ENCODE measurements around the gene QPCT. TPM values are rescaled to one million over a fixed set of nuclear protein-coding genes. Genes with fewer than 3 reads are reported as not detected.
"Not testable (repeated sequence)": the region's sequence is repeated elsewhere in the genome, so short reads cannot be mapped to it uniquely, and the experiment has no call there.

QPCT gene
- total RNA-seq: 0.16 to 0.45 TPM (median 0.36 TPM) in 3 replicates

DNA sequence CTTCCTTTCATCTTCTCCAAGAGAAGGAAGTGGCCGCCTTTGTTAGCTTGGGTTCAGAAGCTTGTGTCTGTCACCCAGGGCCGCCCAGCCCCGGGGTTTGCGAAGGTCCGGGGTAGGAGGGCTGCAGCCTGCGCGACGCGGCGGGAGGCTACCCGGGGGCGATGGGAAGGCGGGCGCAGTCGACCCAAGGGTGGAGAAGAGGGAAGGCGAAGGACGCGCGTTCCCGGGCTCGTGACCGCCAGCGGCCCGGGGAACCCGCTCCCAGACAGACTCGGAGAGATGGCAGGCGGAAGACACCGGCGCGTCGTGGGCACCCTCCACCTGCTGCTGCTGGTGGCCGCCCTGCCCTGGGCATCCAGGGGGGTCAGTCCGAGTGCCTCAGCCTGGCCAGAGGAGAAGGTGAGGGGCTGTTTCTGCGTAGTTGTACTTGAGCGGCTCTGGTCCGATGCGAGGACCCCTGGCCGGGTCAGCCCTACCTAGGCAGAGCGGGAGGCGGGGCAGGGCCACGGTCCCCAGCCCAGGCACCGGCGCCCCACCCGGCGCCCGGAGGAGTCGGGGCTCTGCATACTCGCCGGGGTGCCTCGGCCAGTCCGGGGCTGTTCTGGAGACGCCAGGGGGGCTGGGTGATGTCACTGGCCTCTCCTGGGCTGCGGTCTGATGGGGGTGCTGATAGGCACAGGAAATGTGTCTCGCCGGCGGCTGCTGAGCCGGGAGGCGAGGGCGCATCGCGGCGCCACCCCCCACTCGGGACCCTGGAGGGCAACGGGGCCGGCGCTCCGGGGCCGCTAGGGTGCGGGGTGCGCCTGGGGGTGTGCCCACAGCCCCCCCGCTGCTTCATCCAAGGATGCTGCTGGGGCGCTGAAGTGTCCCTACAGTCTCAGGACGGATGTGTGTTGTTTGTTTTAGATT lies at the start of gene QPCT:
Gene QPCT (plus strand): TSS at position 178 of the 909 bp plus-strand sequence. CDS start 102 bp downstream, at position 280.
- Mint-ChIP-seq H3K27me3 (ENCODE audit: low read depth) (no peaks in the 10 kb centered on the region), H3K4me1 (peaks cover 19% of the 10 kb centered on the region), H3K27ac (peak within 1 kb of the TSS; percentile 11), H3K4me3 (no peak within 1 kb of the TSS), H3K36me3 (no peaks in the 10 kb centered on the region), H3K9me3 (no peaks in the 10 kb centered on the region)
- no peak for DNase-seq (ENCODE audit: low spot score in 2 of 2, unreplicated experiment in 2 of 2)
- TF ChIP-seq, protein P1, sequence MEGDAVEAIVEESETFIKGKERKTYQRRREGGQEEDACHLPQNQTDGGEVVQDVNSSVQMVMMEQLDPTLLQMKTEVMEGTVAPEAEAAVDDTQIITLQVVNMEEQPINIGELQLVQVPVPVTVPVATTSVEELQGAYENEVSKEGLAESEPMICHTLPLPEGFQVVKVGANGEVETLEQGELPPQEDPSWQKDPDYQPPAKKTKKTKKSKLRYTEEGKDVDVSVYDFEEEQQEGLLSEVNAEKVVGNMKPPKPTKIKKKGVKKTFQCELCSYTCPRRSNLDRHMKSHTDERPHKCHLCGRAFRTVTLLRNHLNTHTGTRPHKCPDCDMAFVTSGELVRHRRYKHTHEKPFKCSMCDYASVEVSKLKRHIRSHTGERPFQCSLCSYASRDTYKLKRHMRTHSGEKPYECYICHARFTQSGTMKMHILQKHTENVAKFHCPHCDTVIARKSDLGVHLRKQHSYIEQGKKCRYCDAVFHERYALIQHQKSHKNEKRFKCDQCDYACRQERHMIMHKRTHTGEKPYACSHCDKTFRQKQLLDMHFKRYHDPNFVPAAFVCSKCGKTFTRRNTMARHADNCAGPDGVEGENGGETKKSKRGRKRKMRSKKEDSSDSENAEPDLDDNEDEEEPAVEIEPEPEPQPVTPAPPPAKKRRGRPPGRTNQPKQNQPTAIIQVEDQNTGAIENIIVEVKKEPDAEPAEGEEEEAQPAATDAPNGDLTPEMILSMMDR (IDR thresholded peaks at IDR 0.05; ENCODE audit: unreplicated experiment): no peak

DNA sequence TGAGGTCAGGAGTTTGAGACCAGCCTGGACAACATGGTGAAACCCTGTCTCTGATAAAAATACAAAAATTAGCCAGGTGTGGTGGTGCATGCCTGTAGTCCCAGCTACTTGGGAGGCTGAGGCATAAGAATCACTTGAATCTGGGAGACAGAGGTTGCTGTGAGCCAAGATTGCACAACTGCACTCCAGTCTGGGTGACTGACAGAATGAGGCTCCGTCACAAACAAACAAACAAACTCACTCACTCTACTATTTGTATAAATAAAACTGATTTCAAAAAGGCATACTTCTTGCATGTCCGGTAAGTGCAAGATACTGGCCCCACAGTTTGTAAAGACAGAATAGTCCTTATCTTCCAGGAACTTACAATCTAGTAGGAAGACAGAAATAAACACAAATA lies 49.6 kb upstream of the QPCT start:
- peaks cover 27% of the 10 kb centered on the region for H3K36me3 Mint-ChIP-seq
- H3K9me3 Mint-ChIP-seq; H3K27me3 Mint-ChIP-seq (ENCODE audit: low read depth); DNase-seq (ENCODE audit: low spot score in 2 of 2, unreplicated experiment in 2 of 2); H3K4me3 Mint-ChIP-seq; H3K27ac Mint-ChIP-seq; H3K4me1 Mint-ChIP-seq: not testable (repeated sequence)

DNA sequence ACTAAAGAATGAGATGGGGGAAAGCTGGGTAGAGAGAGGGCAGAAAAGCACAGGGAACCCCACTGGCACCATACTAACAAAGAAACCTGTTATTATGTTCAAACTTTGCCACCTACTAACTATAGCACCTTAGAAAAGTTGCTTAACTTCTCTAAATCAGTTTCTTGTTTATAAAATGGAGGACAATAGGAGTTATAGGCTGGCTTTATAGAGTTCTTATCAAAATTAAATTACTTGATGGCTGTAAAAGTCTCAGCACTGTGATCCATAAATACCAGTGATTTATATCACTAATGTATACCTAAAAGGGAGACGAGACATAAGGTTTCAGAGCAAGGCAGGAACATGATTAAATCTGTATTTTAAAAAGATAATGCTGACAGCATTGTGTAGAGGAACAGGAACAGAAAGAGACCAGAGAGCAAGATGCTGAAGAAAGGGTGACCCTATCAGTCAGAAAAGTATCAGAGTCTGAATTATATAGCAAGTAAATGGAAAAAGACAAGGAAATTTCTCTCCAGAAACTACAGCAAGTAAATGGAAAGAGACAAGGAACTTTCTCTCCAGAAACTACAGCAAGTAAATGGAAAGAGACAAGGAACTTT lies 48.9 kb upstream of the QPCT start:
- TF ChIP-seq, protein P1 (IDR thresholded peaks at IDR 0.05; ENCODE audit: unreplicated experiment): no peak
- Mint-ChIP-seq H3K27ac (peak overlapping the region; percentile 70), H3K9me3 (peaks cover 10% of the 10 kb centered on the region), H3K4me1 (peaks cover 10% of the 10 kb centered on the region), H3K27me3 (ENCODE audit: low read depth) (no peaks in the 10 kb centered on the region), H3K36me3 (peaks cover 24% of the 10 kb centered on the region), H3K4me3 (no peak overlapping the region)
- DNase-seq (ENCODE audit: low spot score in 2 of 2, unreplicated experiment in 2 of 2): no peak

DNA sequence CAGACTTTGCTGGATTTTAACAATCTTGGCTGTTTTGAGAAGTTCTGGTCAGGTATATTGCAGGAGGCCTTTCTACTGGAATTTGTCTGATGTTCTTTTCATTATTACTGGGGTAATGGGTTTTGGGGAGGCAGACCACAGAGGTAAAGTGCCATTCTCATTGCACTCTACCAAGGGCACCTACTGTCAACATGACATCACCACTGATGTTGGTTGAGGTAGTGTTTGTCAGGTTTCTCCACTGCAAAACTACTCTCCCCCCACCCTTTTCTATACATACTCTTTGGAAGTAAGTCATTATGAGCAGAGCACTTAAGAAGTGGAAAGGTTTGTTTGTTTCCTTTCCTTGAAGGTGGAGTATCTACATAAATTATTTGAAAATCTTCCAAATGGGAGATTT lies 46.8 kb upstream of the QPCT start:
- H3K4me3 Mint-ChIP-seq: no peak overlapping the region
- peaks cover 19% of the 10 kb centered on the region for H3K4me1 Mint-ChIP-seq
- H3K9me3 Mint-ChIP-seq: peaks cover 10% of the 10 kb centered on the region
- H3K27me3 Mint-ChIP-seq (ENCODE audit: low read depth): no peaks in the 10 kb centered on the region
- peaks cover 9% of the 10 kb centered on the region for H3K36me3 Mint-ChIP-seq
- TF ChIP-seq, protein P1 (IDR thresholded peaks at IDR 0.05; ENCODE audit: unreplicated experiment): no peak
- H3K27ac Mint-ChIP-seq: no peak overlapping the region
- DNase-seq (ENCODE audit: low spot score in 2 of 2, unreplicated experiment in 2 of 2): no peak

DNA sequence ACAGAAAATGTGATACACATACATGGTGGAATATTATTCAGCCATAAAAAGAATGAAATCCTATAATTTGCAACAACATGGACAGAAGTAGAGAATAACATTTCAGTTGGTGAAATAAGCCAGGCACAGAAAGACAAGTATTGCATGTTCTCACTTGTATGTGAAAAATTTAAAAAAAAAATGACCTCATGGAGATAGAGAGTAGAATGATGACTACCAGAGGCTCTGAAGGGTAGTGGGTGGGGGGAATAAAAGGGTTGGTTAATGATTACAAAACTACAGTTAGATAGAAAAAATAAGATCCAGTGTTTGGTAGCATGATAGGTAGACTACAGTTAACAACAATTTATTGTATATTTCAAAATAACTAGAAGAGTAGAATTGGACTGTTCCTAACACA lies 44.3 kb upstream of the QPCT start:
- no peak overlapping the region for H3K27ac Mint-ChIP-seq
- peaks cover 9% of the 10 kb centered on the region for H3K36me3 Mint-ChIP-seq
- no peak for DNase-seq (ENCODE audit: low spot score in 2 of 2, unreplicated experiment in 2 of 2)
- H3K9me3 Mint-ChIP-seq: peaks cover 10% of the 10 kb centered on the region
- H3K27me3 Mint-ChIP-seq (ENCODE audit: low read depth): no peaks in the 10 kb centered on the region
- H3K4me3 Mint-ChIP-seq: no peak overlapping the region
- peaks cover 19% of the 10 kb centered on the region for H3K4me1 Mint-ChIP-seq
- TF ChIP-seq, protein P1 (IDR thresholded peaks at IDR 0.05; ENCODE audit: unreplicated experiment): no peak

DNA sequence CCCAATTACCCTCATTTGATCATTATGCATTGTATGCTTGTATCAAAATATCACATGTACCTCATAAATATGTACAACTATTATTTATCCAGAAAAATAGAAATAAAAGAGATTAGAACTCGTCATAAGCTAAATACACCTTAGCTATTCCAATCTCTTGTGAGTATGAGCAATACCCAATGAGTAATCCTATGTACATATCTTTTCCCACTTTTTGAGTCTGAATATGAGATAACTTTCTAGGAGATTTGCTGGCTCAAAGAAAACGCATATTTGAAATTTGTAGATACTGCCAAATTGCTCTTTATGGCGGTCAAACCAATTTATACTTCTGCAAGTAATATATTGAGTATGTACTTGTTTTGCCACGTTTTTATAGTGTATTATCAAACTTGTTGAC lies 43.9 kb upstream of the QPCT start:
- Mint-ChIP-seq H3K27ac (no peak overlapping the region), H3K9me3 (peaks cover 10% of the 10 kb centered on the region), H3K4me3 (no peak overlapping the region), H3K27me3 (ENCODE audit: low read depth) (no peaks in the 10 kb centered on the region), H3K36me3 (peaks cover 9% of the 10 kb centered on the region), H3K4me1 (peaks cover 14% of the 10 kb centered on the region)
- TF ChIP-seq, protein P1 (IDR thresholded peaks at IDR 0.05; ENCODE audit: unreplicated experiment): no peak
- no peak for DNase-seq (ENCODE audit: low spot score in 2 of 2, unreplicated experiment in 2 of 2)
